D721Med (cell line): ENCODE data around the gene OTULINL.

Experiments used
- DNase-seq: peaks from one replicate; pipeline ENCODE4 v3.0.0; 2011; ENCODE audit warnings: low spot score; ENCODE audit not compliant: insufficient read length
- FAIRE-seq: peaks from 2 replicates; lab custom pipeline; 2011; peaks lifted over from hg19 to GRCh38; lab: Jason Lieb, UNC
- CTCF ChIP-seq: IDR thresholded peaks from 2 replicates; pipeline ENCODE4 v1.5.1; 2012; ENCODE audit warnings: mild to moderate bottlenecking, control low read depth; ENCODE audit not compliant: insufficient read depth; ENCODE audit errors: missing control alignments

The OTULINL gene

DNA sequence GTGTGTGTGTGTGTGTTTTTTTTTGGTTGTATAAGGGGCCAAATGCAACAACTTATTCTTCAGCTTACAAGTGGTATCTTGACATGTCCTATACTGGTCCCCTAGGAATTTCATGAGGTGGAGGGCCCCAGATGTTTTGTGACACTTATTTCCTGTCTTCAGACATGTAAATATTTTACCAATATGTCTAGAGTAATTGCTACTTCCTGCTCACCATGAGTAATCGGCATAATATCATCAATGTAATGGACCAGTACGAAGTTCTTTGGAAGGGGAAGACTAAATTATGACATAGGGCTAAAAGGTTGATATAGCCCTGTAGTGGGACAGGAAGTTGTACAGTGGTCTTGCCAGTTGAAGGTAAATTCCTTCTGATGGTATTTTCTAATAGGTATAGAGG, 79.2 kb downstream of the OTULINL start:
- FAIRE-seq (no peak), DNase-seq (no peak)
- no peak for TF ChIP-seq CTCF
